Measurements from ENCODE around the gene OSCAR. TPM values are rescaled to one million over a fixed set of nuclear protein-coding genes. Genes with fewer than 3 reads are reported as not detected.
A peak's percentile ranks its signal among the peaks of the same experiment; 100 is the strongest.

OSCAR gene
- total and polyA plus RNA-seq, 10 of the 15 experiments (the other 5 are each of a cell fraction or from before 2014, with no cell fraction given) = 0.08 to 0.27 (median 0.10) TPM; not detected in 7

GRCh38 chr19:54115109-54116063, 14.8 kb upstream of the OSCAR start, which contains the start of the genes PRPF31 and TFPT (continued):
- no peak for TF ChIP-seq DPF2 (IDR thresholded peaks at IDR 0.05)
- TF ChIP-seq PAX5 (IDR thresholded peaks at IDR 0.05; ENCODE audit: borderline replicate concordance, low read depth, low read length) = 0 out of 2 replicates have a peak, but pooled peaks have one; percentile 1
- no peak for TF ChIP-seq RAD21 (IDR thresholded peaks at IDR 0.05; ENCODE audit: insufficient read depth, low read depth, low read length)
- no peak for TF ChIP-seq CBX3 (IDR thresholded peaks at IDR 0.05; ENCODE audit: borderline replicate concordance, low read depth)
- no peak for TF ChIP-seq TCF3 (IDR thresholded peaks at IDR 0.05; ENCODE audit: borderline replicate concordance, insufficient read depth, low read depth, low read length)
- TF ChIP-seq ESRRA (IDR thresholded peaks at IDR 0.05; ENCODE audit: low read length) = 0 out of 2 replicates have a peak, but pooled peaks have one; percentile 19
- peak; percentile 41; the same call in 1 of the 2 replicates for TF ChIP-seq ZBED1 (IDR thresholded peaks at IDR 0.05; ENCODE audit: borderline replicate concordance)
- peak; percentile 60 for TF ChIP-seq SKIL (IDR thresholded peaks at IDR 0.05; ENCODE audit: low read depth, poor library complexity, severe bottlenecking)
- peak in 1 of 2 experiments; percentile 39; a peak in 1 of 3 replicates for TF ChIP-seq EGR1 (IDR thresholded peaks at IDR 0.05; ENCODE audit: borderline replicate concordance in 1 of 2, low read depth in 2 of 2, low read length in 2 of 2)
- no peak for TF ChIP-seq SUZ12 (IDR thresholded peaks at IDR 0.05; ENCODE audit: unreplicated experiment)
- peak; percentile 89 for TF ChIP-seq POU2F2 (IDR thresholded peaks at IDR 0.05; ENCODE audit: borderline replicate concordance, low read depth, low read length)
- no peak for TF ChIP-seq NFYA (IDR thresholded peaks at IDR 0.05; ENCODE audit: borderline replicate concordance, low read depth, low read length)
- no peak; the same call in 1 of the 2 replicates for TF ChIP-seq MYB (IDR thresholded peaks at IDR 0.05; ENCODE audit: borderline replicate concordance, low read depth, low read length)
- TF ChIP-seq SIN3A (IDR thresholded peaks at IDR 0.05; ENCODE audit: low read depth, low read length) = no peak; the same call in none of the 2 replicates
- TF ChIP-seq, protein P1, sequence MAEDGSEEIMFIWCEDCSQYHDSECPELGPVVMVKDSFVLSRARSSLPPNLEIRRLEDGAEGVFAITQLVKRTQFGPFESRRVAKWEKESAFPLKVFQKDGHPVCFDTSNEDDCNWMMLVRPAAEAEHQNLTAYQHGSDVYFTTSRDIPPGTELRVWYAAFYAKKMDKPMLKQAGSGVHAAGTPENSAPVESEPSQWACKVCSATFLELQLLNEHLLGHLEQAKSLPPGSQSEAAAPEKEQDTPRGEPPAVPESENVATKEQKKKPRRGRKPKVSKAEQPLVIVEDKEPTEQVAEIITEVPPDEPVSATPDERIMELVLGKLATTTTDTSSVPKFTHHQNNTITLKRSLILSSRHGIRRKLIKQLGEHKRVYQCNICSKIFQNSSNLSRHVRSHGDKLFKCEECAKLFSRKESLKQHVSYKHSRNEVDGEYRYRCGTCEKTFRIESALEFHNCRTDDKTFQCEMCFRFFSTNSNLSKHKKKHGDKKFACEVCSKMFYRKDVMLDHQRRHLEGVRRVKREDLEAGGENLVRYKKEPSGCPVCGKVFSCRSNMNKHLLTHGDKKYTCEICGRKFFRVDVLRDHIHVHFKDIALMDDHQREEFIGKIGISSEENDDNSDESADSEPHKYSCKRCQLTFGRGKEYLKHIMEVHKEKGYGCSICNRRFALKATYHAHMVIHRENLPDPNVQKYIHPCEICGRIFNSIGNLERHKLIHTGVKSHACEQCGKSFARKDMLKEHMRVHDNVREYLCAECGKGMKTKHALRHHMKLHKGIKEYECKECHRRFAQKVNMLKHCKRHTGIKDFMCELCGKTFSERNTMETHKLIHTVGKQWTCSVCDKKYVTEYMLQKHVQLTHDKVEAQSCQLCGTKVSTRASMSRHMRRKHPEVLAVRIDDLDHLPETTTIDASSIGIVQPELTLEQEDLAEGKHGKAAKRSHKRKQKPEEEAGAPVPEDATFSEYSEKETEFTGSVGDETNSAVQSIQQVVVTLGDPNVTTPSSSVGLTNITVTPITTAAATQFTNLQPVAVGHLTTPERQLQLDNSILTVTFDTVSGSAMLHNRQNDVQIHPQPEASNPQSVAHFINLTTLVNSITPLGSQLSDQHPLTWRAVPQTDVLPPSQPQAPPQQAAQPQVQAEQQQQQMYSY (CRISPR knock-in tag; IDR thresholded peaks at IDR 0.05) = no peak
- no peak for TF ChIP-seq SMAD1 (IDR thresholded peaks at IDR 0.05; ENCODE audit: low read depth, partially characterized antibody)
- TF ChIP-seq ETV6 (conservative IDR thresholded peaks at IDR 0.05 in 1 of 2, IDR thresholded peaks at IDR 0.05 in 1 of 2; ENCODE audit: borderline replicate concordance in 1 of 2, low read depth in 1 of 2) = peak in 1 of 2 experiments; percentile 25; a peak in 1 of 4 replicates
- TF ChIP-seq ZZZ3 (IDR thresholded peaks at IDR 0.05; ENCODE audit: control insufficient read depth, insufficient read length, low read depth) = no peak
- no peak for TF ChIP-seq EZH2 (IDR thresholded peaks at IDR 0.05; ENCODE audit: borderline replicate concordance, control insufficient read depth, low read depth, low read length)
- TF ChIP-seq MTA2 (IDR thresholded peaks at IDR 0.05; ENCODE audit: low read depth) = peak; percentile 45
- TF ChIP-seq KDM1A (IDR thresholded peaks at IDR 0.05; ENCODE audit: borderline replicate concordance) = no peak
- TF ChIP-seq BCL11A (IDR thresholded peaks at IDR 0.05; ENCODE audit: low read depth, low read length) = no peak
- TF ChIP-seq CBX5 (IDR thresholded peaks at IDR 0.05; ENCODE audit: low read depth) = 0 out of 2 replicates have a peak, but pooled peaks have one; percentile 44
